ENCODE measurements around the gene ERGIC2.
"Not testable (repeated sequence)": the region's sequence is repeated elsewhere in the genome, so short reads cannot be mapped to it uniquely, and the experiment has no call there.

Gene ERGIC2

DNA sequence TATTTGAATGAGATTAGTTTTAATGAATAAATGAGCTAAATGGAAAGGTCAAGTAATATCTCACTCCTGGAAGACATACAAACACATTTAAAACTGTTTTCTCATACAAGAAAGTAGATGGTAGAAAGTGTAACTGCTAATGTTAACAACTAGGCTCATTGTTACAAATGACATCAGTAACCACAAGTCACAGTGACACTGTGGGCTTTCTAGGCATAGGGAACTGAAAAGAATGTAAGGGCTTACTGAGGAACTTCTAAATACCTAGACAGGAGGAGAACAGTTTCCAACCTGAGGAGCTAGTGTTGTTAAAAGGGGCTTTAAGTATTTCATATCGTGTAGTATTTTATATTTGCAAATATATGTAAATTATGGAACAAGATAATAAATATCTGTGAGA is 17.5 kb upstream of the ERGIC2 start:
- TF ChIP-seq, protein P1, sequence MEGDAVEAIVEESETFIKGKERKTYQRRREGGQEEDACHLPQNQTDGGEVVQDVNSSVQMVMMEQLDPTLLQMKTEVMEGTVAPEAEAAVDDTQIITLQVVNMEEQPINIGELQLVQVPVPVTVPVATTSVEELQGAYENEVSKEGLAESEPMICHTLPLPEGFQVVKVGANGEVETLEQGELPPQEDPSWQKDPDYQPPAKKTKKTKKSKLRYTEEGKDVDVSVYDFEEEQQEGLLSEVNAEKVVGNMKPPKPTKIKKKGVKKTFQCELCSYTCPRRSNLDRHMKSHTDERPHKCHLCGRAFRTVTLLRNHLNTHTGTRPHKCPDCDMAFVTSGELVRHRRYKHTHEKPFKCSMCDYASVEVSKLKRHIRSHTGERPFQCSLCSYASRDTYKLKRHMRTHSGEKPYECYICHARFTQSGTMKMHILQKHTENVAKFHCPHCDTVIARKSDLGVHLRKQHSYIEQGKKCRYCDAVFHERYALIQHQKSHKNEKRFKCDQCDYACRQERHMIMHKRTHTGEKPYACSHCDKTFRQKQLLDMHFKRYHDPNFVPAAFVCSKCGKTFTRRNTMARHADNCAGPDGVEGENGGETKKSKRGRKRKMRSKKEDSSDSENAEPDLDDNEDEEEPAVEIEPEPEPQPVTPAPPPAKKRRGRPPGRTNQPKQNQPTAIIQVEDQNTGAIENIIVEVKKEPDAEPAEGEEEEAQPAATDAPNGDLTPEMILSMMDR (conservative IDR thresholded peaks at IDR 0.05; ENCODE audit: control insufficient read depth, insufficient read depth, low read depth, low read length): no peak
- DNase-seq (ENCODE audit: low read depth): no peak
- H3K4me3 ChIP-seq (ENCODE audit: control insufficient read depth, low read depth, low read length): no peak overlapping the region

DNA sequence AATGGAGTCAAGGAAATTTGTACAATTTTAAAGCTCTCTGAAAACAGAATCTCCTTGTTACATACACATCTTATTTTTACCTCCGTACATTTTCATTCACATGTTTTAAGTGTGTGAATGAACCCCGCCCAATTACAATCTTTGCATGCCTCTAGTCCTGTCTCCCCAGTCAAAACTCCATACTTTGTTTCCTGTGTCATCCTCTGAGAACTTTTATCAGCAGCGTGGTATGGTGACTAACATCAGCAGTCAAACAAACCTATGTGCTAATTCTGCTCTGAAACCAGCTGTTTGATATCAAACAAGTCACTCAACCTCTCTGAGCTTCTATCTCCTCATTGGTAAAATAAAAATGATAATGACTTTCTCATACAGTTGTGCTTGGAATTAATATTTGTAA is 15.8 kb upstream of the ERGIC2 start:
- DNase-seq (ENCODE audit: low read depth): no peak
- no peak overlapping the region for H3K4me3 ChIP-seq (ENCODE audit: control insufficient read depth, low read depth, low read length)
- TF ChIP-seq, protein P1 (conservative IDR thresholded peaks at IDR 0.05; ENCODE audit: control insufficient read depth, insufficient read depth, low read depth, low read length): no peak

DNA sequence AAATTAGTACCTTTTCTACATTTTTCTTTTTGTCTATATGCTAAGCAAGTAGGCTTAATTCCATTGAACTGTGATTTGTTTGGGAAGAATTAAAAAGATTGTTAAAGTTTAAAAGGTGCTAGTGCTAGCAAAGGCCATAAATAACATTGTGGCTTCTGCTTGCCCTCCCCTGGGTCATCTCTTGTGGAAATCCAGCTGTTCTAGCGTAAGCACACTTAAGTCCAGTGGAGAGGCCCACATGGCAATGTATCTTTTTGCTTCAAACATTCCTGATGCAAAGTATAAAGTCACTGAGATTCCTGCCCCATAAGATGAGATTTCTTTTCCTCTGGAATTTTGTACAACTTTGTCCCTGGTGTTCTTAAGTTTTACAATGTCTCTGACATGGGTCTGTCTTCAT is 14.4 kb upstream of the ERGIC2 start:
- TF ChIP-seq, protein P1 (conservative IDR thresholded peaks at IDR 0.05; ENCODE audit: control insufficient read depth, insufficient read depth, low read depth, low read length): no peak
- no peak for DNase-seq (ENCODE audit: low read depth)
- no peak overlapping the region for H3K4me3 ChIP-seq (ENCODE audit: control insufficient read depth, low read depth, low read length)

DNA sequence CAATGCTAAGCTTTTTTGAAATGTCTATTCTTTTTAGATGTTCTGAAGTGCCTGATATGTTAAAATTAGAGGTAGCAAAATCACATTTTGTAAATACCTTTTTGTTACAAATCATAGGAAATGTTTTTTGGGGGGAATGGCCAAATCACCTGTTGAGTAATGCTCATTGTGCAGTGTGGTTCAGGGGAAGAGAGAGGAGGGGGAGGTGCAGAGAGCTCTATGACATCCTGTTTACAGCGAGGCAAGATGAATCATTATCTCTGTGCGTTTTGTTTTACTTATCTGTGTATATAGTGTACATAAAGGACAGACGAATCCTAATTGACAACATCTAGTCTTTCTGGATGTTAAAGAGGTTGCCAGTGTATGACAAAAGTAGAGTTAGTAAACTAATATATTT is 9.4 kb upstream of the ERGIC2 start:
- DNase-seq (ENCODE audit: low read depth): peak; percentile 13
- H3K4me3 ChIP-seq (ENCODE audit: control insufficient read depth, low read depth, low read length): not testable (repeated sequence)

- H3K4me3 ChIP-seq (ENCODE audit: control insufficient read depth, low read depth, low read length): no peak overlapping the region
- DNase-seq (ENCODE audit: low read depth): no peak
- TF ChIP-seq, protein P1 (conservative IDR thresholded peaks at IDR 0.05; ENCODE audit: control insufficient read depth, insufficient read depth, low read depth, low read length): no peak
Measured at GRCh38 chr12:29389295-29389919, 8.4 kb upstream of the ERGIC2 start.

DNA sequence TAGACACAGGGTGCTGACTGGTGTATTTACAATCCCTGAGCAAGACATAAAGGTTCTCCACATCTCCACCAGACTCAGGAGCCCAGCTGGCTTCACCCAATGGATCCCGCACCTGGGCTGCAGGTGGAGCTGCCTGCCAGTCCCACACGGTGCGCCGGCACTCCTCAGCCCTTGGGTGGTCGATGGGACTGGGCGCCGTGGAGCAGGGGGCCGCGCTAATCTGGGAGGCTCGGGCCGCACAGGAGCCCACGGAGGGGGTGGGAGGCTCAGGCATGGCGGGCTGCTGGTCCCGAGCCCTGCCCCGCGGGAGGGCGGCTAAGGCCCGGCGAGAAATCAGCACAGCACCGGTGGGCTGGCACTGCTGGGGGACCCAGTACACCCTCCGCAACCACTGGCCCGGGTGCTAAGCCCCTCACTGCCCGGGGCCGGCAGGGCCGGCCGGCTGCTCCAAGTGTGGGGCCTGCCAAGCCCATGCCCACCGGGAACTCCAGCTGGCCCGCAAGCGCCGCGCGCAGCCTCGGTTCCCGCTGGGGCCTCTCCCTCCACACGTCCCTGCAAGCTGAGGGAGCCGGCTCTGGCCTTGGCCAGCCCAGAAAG is 5.2 kb upstream of the ERGIC2 start:
- not testable (repeated sequence) for DNase-seq (ENCODE audit: low read depth); H3K4me3 ChIP-seq (ENCODE audit: control insufficient read depth, low read depth, low read length)

GRCh38 chr12:29385194-29385593 is 4.2 kb upstream of the ERGIC2 start:
- not testable (repeated sequence) for DNase-seq (ENCODE audit: low read depth); H3K4me3 ChIP-seq (ENCODE audit: control insufficient read depth, low read depth, low read length)

GRCh38 chr12:29382251-29382650 is 1.3 kb upstream of the ERGIC2 start:
- TF ChIP-seq, protein P1 (conservative IDR thresholded peaks at IDR 0.05; ENCODE audit: control insufficient read depth, insufficient read depth, low read depth, low read length): no peak
- no peak for DNase-seq (ENCODE audit: low read depth)

More at GRCh38 chr12:29382251-29382650, 1.3 kb upstream of the ERGIC2 start:
- H3K4me3 ChIP-seq (ENCODE audit: control insufficient read depth, low read depth, low read length): no peak overlapping the region
